GM12878 (cell line): ENCODE data around the gene NPHS2.

Experiments
- CTCF ChIP-seq, 3 experiments: IDR thresholded peaks in 2 of 3; conservative IDR thresholded peaks in 1 of 3; 2 replicates each; pipeline ENCODE4 v1.5.1; 2011; ENCODE audit warnings: low read depth in 3 of 3, low read length in 3 of 3, mild to moderate bottlenecking in 3 of 3, control low read depth in 2 of 3, moderate library complexity in 2 of 3, inconsistent platforms in 1 of 3, mixed read lengths in 1 of 3; ENCODE audit not compliant: control insufficient read depth in 2 of 3, insufficient read depth in 1 of 3; ENCODE audit errors: extremely low read depth in 1 of 3
- POLR2A ChIP-seq: IDR thresholded peaks from 2 replicates; pipeline ENCODE4 v1.6.1; 2011; ENCODE audit warnings: low read depth, mild to moderate bottlenecking, low read length
- POLR2AphosphoS2 ChIP-seq: IDR thresholded peaks from 2 replicates; pipeline ENCODE4 v1.6.1; 2011; ENCODE audit warnings: low read depth, mild to moderate bottlenecking, low read length, improper control_type of control experiment, moderate library complexity
- SMC3 ChIP-seq: IDR thresholded peaks from 2 replicates; pipeline ENCODE4 v1.6.1; 2011; ENCODE audit warnings: low read length, improper control_type of control experiment, borderline replicate concordance
- TBL1XR1 ChIP-seq: IDR thresholded peaks from 2 replicates; pipeline ENCODE4 v1.6.1; 2012; ENCODE audit warnings: low read depth, low read length, improper control_type of control experiment
- ZNF274 ChIP-seq: IDR thresholded peaks from one replicate; pipeline ENCODE4 v1.8.0; 2011; ENCODE audit not compliant: insufficient read length, insufficient read depth

GRCh38 chr1:179590671-179591070 is 14.9 kb upstream of the NPHS2 start:
- TF ChIP-seq POLR2A (no peak), POLR2AphosphoS2 (no peak), TBL1XR1 (no peak), CTCF (IDR thresholded peaks at IDR 0.05 in 2 of 3, conservative IDR thresholded peaks at IDR 0.05 in 1 of 3; ENCODE audit: control insufficient read depth in 2 of 3, extremely low read depth in 1 of 3, insufficient read depth in 1 of 3, low read depth in 3 of 3, low read length in 3 of 3) (no peak), SMC3 (no peak), ZNF274 (no peak)
